Neuronal stem cell (in vitro differentiated cells): ENCODE measurements around the gene TSPAN17. TPM values are rescaled to one million over a fixed set of nuclear protein-coding genes. Genes with fewer than 3 reads are reported as not detected.

Source experiments
- small RNA-seq: library from polyadenylated mRNA; stranded (forward); fragments of <200 nt; extraction: miRNeasy Mini kit (QIAGEN cat#:217004); gene quantifications from one replicate; pipeline ENCODE3, GENCODE V24; 2013; ENCODE audit not compliant: insufficient read depth

TSPAN17 gene

Small RNAs within 50 kb of the gene (small RNA-seq; reads per million reads assigned to genes)
- gene MIR4281: not detected
